Measurements from ENCODE around the gene FCHSD2. TPM values are rescaled to one million over a fixed set of nuclear protein-coding genes. Genes with fewer than 3 reads are reported as not detected.
A peak's percentile ranks its signal among the peaks of the same experiment; 100 is the strongest.

The FCHSD2 gene
- total and polyA plus RNA-seq, 2 of the 13 experiments (the other 11 are each of a cell fraction or from before 2014, with no cell fraction given), result 20.5 to 24.8 TPM

DNA sequence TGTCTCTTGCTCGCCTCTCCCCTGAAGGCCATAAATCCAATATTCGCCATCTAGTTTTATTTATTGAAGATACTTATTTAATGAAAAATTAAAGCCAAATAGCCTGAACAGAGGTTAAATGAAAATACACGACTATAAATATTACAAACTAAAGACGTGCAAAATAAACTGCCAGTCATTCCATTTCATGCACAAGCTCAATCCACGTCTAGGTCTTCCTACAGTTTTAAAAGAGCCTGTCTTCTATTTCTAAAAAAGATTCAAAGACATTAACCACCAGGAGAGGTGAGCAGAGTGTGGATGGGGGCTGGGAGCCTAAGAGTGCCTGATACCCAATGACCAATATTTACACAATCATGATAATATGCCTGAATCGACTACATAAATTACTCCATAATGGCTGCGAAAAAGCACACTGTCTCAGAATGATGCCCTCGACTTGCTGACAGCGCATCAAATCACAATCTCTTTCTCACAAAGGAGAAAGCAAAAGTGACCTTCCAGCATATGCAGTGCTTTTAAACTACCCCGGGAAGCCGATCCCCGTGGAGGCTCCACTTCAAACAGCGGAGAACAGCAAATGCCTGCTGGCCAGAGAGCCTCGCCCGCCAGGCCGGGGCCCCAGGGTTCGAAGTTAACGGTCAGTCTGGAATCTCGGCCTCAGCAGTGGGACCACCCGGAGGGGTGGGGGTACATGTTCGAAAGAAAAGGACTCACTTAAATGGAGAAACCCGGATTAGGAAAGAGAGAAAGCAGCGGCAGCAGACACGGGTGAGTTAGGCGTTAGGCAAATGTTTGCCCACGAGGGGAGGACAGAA lies 1.7 kb downstream of the FCHSD2 start (continued):
- no peak for TF ChIP-seq ZHX2 (IDR thresholded peaks at IDR 0.05; ENCODE audit: low read depth)
- TF ChIP-seq ZHX2 (CRISPR knock-in tag; IDR thresholded peaks at IDR 0.05; ENCODE audit: borderline replicate concordance), result no peak
- no peak for TF ChIP-seq ZNF3 (CRISPR knock-in tag; IDR thresholded peaks at IDR 0.05)
- 0 out of 2 replicates have a peak, but pooled peaks have one; percentile 8 for TF ChIP-seq NFIC (IDR thresholded peaks at IDR 0.05; ENCODE audit: low read length)
- TF ChIP-seq TAF1 (CRISPR knock-in tag; IDR thresholded peaks at IDR 0.05), result 0 out of 2 replicates have a peak, but pooled peaks have one; percentile 22
- TF ChIP-seq, protein P1, sequence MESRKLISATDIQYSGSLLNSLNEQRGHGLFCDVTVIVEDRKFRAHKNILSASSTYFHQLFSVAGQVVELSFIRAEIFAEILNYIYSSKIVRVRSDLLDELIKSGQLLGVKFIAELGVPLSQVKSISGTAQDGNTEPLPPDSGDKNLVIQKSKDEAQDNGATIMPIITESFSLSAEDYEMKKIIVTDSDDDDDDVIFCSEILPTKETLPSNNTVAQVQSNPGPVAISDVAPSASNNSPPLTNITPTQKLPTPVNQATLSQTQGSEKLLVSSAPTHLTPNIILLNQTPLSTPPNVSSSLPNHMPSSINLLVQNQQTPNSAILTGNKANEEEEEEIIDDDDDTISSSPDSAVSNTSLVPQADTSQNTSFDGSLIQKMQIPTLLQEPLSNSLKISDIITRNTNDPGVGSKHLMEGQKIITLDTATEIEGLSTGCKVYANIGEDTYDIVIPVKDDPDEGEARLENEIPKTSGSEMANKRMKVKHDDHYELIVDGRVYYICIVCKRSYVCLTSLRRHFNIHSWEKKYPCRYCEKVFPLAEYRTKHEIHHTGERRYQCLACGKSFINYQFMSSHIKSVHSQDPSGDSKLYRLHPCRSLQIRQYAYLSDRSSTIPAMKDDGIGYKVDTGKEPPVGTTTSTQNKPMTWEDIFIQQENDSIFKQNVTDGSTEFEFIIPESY (CRISPR knock-in tag; IDR thresholded peaks at IDR 0.05), result no peak
- peak; percentile 45; the same call in 1 of the 2 replicates for TF ChIP-seq ZNF556 (CRISPR knock-in tag; IDR thresholded peaks at IDR 0.05; ENCODE audit: borderline replicate concordance)
- 0 out of 2 replicates have a peak, but pooled peaks have one; percentile 35 for TF ChIP-seq NFE2L2 (IDR thresholded peaks at IDR 0.05; ENCODE audit: low read length)
- TF ChIP-seq HOXD1 (CRISPR knock-in tag; IDR thresholded peaks at IDR 0.05), result no peak; the same call in 1 of the 2 replicates
- TF ChIP-seq POLR2G (IDR thresholded peaks at IDR 0.05; ENCODE audit: low read depth, low read length), result peak; percentile 26; the same call in 1 of the 2 replicates
- no peak for TF ChIP-seq ZNF746 (CRISPR knock-in tag; IDR thresholded peaks at IDR 0.05)
- 0 out of 2 replicates have a peak, but pooled peaks have one; percentile 28 for TF ChIP-seq GABPB1 (CRISPR knock-in tag; IDR thresholded peaks at IDR 0.05)
- TF ChIP-seq, protein P2, sequence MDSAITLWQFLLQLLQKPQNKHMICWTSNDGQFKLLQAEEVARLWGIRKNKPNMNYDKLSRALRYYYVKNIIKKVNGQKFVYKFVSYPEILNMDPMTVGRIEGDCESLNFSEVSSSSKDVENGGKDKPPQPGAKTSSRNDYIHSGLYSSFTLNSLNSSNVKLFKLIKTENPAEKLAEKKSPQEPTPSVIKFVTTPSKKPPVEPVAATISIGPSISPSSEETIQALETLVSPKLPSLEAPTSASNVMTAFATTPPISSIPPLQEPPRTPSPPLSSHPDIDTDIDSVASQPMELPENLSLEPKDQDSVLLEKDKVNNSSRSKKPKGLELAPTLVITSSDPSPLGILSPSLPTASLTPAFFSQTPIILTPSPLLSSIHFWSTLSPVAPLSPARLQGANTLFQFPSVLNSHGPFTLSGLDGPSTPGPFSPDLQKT (CRISPR knock-in tag; IDR thresholded peaks at IDR 0.05; ENCODE audit: borderline replicate concordance), result no peak
- TF ChIP-seq, protein P3, sequence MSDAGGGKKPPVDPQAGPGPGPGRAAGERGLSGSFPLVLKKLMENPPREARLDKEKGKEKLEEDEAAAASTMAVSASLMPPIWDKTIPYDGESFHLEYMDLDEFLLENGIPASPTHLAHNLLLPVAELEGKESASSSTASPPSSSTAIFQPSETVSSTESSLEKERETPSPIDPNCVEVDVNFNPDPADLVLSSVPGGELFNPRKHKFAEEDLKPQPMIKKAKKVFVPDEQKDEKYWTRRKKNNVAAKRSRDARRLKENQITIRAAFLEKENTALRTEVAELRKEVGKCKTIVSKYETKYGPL (CRISPR knock-in tag; IDR thresholded peaks at IDR 0.05), result no peak
- 0 out of 2 replicates have a peak, but pooled peaks have one; percentile 13 for TF ChIP-seq ZFP82 (CRISPR knock-in tag; IDR thresholded peaks at IDR 0.05; ENCODE audit: borderline replicate concordance)
- TF ChIP-seq NFRKB (IDR thresholded peaks at IDR 0.05), result no peak
- no peak for TF ChIP-seq NFYC (CRISPR knock-in tag; IDR thresholded peaks at IDR 0.05)
- no peak for TF ChIP-seq HMG20B (CRISPR knock-in tag; conservative IDR thresholded peaks at IDR 0.05)
- TF ChIP-seq EEA1 (CRISPR knock-in tag; IDR thresholded peaks at IDR 0.05; ENCODE audit: borderline replicate concordance), result no peak
- no peak for TF ChIP-seq ZIK1 (CRISPR knock-in tag; IDR thresholded peaks at IDR 0.05; ENCODE audit: borderline replicate concordance, low read depth)
